Renal pelvis (tissue), 4 donors: Measurements from ENCODE around the gene SUGCT. TPM values are rescaled to one million over a fixed set of nuclear protein-coding genes. Genes with fewer than 3 reads are reported as not detected.
A peak's percentile ranks its signal among the peaks of the same experiment; 100 is the strongest.
"Not testable (repeated sequence)": the region's sequence is repeated elsewhere in the genome, so short reads cannot be mapped to it uniquely, and the experiment has no call there.

Source experiments
- DNase-seq: peaks from one replicate; pipeline ENCODE4 v3.0.0-alpha.2; 2013
- polyA plus RNA-seq, 3 donors: library from polyadenylated mRNA; unstranded; fragments of 120-200 nt; gene quantifications; one replicate each; pipeline ENCODE4 v1.2.1, GENCODE V29; 2013; ENCODE audit not compliant: insufficient read length in 3 of 3

The SUGCT gene
- polyA plus RNA-seq, 3 donors: 12.2 to 14.5 (median 14.0) TPM

DNA sequence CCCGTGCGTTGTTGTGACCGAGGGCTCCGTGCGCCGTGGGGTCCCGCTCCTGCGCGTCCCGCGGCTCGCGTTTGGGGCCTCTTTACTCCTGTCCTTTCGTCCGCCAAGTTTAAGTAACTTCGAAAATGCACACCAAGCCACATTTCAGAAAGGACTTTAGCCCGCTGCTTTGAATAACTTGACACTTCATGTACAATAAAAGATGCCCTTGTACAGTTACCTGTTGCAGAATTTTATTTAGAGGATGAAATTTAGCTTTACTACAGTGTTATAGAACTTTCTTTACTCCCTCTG is 459 bp downstream of the SUGCT start:
- DNase-seq: peak; percentile 40

DNA sequence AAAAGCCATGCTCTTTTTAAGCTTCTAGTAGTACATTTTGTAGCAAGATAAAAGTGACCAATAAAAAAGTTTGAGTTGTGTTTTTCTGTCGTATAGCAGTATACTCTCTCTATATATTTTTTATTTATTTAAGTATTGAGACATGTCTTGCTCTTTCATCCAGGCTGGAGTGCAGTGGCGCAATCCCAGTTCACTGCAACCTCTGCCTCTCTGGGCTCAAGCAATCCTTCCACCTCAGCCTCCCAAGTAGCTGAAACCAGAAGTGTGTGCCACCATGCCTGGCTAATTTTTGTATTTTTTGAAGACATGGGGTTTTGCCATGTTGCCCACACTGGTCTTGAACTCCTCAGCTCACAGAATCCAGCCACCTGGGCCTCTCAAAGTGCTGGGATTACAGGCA is 2.8 kb downstream of the SUGCT start:
- DNase-seq: no peak

- DNase-seq: no peak
Observed at GRCh38 chr7:40138973-40139372, 4.2 kb downstream of the SUGCT start.

- DNase-seq: not testable (repeated sequence)
Observed at GRCh38 chr7:40139891-40140290, 5.1 kb downstream of the SUGCT start.

GRCh38 chr7:40141916-40142315 is 7.1 kb downstream of the SUGCT start:
- DNase-seq: not testable (repeated sequence)

DNA sequence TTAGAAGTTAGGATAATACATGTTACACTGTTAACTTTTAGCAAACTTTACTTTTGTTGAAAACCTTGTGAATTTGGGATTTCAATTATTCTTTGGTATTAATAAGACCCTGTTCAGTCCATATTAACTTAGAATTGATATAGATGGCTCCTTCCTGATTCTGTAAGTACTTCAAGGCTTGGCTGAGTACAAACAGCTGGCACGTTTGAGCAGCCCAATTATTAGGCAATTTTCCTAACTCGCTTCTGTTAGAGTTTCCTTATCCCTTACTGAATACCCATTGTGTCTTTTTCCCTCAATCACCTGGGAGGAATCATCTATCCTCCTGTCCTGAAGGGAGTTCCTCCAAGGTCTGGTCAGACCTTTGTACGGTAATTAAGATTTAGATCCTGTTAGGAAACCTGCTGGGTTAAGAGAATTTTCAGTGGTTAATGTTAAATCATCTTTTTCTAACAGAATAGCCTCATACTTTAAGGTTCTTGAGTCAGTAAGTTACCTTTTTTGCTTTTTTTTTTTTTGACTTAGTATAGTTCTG is 10.9 kb downstream of the SUGCT start:
- not testable (repeated sequence) for DNase-seq

- DNase-seq: no peak
Observed at GRCh38 chr7:40147371-40148246, 12.8 kb downstream of the SUGCT start.

DNA sequence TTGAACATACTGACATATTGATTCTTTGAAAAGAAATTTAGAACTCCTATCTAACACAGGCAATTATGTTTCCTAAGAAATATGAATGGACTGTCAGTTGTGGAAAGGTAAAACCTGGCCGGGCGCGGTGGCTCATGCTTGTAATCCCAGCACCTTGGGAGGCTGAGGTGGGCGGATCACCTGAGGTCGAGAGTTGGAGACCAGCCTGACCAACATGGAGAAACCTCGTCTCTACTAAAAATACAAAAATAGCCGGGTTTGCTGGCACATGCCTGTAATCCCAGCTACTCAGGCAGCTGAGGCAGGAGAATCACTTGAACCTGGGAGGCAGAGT is 13.4 kb downstream of the SUGCT start:
- DNase-seq: not testable (repeated sequence)

GRCh38 chr7:40148671-40149070 is 13.9 kb downstream of the SUGCT start:
- DNase-seq: no peak

DNA sequence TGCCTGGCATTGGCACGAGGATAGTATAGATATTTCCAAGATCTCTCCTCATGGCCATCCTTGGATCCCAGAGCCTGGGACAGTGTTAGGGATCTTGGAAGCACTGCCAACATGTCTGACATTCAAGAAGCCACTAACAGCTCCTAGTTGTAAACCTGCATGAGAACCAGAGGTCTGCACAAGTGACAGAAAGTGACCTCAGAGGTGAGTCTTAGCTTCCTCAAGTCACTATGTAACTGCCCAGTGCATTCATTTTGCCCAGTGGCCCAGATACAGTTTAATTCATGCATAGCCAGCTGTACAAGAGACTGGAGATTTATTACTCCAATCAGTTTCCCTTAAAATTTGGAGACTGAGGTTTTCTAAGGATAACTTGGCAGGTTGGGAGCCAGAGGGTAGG is 16.7 kb downstream of the SUGCT start:
- no peak for DNase-seq

- no peak for DNase-seq
Observed at GRCh38 chr7:40156988-40157387, 22.2 kb downstream of the SUGCT start.

GRCh38 chr7:40162516-40162915 is 27.7 kb downstream of the SUGCT start:
- DNase-seq: no peak

DNA sequence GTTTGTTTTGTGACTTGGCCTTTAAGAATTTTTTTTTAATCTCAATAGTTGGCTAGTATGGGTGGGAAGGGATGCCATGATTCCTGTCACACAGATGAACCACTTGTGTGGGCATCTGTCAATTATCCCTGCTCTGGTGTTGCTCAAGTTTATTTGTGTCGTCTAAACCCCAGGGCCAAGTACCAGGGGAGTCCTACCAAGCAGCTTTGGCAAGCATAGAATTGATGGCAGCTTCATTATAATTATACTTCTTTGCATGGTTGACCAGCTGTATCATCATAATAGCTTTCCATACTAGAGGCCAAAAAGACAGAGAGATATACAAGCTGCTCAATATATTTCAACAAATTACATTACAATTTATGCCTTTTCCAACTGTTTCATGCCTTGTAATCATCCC is 30.4 kb downstream of the SUGCT start:
- no peak for DNase-seq

DNA sequence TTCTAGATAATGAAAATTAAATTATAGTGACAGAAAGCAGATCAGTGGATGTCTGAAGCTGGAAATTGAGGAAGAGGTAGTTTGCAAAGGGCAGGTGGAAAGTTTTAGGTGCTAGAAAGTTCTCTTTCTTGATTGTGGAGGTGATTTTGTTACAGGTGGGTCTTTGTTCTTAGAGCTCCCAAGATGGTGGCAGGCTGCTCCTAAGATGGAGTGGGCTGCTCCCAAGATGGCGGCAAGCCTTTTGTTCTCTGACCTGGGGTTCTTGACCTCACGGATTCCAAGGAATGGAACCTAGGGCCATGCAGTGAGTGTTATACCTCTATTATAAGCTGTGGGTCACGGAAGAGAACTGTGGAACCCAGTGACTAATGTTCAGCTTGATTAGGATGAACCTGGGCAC is 32.5 kb downstream of the SUGCT start:
- DNase-seq: no peak

DNA sequence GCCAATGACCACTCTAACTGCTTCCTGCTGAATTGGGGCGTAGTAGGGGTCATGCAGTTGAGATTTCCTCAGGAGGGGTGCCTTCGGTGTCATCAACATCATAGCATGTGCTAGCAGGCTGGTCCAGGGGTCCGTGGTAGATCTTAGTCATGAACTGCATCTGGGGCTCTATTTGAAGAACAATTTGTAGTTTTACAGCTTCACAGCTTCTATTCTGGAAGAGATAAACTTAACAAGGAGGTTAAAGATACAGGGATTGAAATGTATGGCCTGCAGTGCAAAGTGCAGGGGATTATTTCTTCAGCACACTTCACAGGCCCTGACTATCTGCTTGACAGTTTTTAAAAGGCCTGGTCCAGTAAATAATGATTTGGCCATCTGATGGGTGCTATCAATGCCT is 33.5 kb downstream of the SUGCT start:
- DNase-seq: not testable (repeated sequence)

DNA sequence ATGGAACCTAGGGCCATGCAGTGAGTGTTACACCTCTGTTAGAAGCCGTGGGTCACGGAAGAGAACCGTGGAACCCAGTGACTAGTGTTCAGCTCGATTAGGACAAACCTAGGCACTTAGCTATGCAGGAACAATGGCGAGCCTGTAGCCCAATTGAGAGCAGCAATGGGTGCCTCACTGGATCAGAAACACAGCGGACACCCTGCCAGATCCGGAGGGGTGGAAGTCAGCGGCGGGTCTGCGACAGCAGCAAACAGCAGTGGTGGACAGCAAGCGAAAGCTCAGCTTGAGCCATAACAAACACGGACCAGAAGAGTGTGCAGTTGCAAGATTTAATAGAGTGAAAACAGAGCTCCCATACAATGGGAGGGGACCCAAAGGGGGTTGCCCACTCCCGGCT is 38.3 kb downstream of the SUGCT start:
- DNase-seq: not testable (repeated sequence)

DNA sequence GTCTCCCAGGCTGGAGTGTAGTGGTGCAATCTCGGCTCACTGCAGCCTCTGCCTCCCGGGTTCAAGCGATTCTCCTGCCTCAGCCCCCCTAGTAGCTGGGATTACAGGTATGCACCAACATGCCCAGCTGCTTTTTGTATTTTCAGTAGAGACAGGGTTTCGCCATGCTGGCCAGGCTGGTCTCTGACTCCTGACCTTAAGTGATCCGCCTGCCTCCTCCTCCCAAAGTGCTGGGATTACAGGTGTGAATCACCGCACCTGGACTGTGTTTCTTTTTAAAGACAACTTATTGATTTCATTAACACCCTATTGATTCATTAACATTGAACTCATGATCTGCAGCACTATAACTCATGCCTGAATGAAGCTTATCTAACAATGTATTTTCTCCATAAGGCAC is 40.5 kb downstream of the SUGCT start:
- DNase-seq: not testable (repeated sequence)

DNA sequence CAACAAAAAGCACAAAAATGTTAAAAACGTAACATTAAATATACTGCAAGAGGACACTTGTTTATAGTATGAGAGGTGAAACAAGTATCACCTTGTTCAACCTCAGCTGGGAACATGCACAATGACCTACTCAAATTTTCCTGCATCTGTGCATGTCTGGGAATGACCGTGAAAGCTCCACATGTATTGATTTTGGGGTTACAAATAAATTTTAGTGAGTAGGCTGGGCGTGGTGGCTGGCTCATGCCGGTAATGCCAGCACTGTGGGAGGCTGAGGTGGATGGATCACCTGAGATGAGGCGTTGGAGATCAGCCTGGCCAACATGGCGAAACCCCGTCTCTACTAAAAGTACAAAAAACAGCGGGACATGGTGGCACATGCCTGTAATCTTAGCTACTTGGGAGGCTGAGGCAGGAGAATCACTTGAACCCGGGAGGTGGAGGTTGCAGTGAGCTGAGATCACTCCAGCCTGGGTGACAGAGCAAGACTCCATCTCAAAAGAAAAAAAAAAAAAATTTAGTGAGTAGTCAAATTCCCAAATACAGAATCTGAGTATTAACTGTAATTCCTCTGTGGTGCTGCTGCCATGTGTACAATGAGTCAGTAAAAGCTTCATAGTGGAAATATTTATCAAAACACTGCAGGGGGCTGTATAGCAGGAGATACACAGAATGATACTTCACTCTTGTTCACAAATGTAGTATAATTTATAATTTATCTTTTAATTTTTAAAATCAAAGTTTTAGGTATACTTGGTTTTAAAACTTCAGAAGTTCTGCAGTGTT is 41.1 kb downstream of the SUGCT start:
- no peak for DNase-seq

DNA sequence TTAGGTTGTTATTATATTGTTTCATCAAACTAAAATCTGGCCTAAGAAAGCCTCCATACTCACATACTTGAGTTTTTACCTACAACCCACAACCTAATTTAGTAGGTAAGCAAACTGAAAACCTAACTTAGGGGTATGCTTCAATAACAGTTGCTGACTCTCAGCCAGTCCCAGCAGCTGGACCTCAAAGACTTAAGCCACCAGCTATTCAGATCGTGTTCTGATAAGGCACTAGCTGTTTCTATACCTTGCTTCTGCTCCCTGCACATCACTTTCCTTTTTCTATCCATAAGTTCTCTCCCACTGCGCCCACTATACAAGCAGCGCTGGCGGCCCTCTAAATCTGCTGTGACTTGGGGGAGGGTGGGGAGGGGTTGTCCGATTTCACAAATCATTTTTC is 42.3 kb downstream of the SUGCT start:
- DNase-seq: no peak

DNA sequence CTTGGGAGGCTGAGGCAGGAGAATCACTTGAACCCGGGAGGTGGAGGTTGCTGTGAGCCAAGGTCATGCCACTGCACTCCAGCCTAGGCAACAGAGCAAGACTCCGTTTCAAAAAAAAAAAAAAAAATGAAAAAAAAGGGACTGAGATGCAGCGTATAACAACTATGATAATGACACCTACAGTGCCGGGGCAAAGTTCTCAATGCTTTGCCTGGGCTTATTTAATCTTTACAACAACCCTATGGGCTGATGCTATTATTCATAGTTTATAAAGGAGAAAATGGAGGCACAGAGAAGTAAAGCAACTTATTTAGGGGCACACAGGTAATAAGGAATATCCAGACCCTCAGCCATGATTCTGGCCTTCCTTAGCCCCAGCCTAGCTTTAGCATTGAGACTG is 47.6 kb downstream of the SUGCT start:
- DNase-seq: no peak

GRCh38 chr7:40186586-40186985 is 51.8 kb downstream of the SUGCT start:
- no peak for DNase-seq

- no peak for DNase-seq
Observed at GRCh38 chr7:40192036-40192435, 57.2 kb downstream of the SUGCT start.

DNA sequence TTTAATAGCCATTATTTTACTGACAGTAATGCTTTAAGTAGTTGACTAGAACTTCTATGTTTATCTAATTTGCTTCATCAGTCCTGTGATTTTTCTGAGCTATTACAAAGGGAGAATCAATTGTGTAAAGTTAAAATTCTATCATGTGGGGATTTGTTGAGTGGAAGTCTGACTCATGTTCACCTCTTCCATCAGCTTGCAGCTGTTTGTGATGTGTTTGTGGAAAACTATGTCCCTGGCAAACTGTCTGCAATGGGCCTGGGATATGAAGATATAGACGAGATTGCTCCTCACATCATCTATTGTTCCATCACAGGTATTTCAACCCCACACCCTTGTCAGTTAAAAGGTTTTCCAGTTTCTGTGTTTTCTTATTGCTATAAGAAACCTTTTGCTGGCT is 59.9 kb downstream of the SUGCT start:
- no peak for DNase-seq
